Neuronal stem cell (in vitro differentiated cells): Measurements from ENCODE around the gene PTOV1.

Experiments
- DNase-seq: peaks from one replicate; pipeline ENCODE4 v3.0.0-alpha.2; 2013; ENCODE audit warnings: low spot score
- H2AFZ ChIP-seq: one replicate; pipeline ENCODE4 v1.6.1; 2013; ENCODE audit warnings: mild to moderate bottlenecking, low read length, inconsistent platforms
- H2AK5ac ChIP-seq: 2 replicates; pipeline ENCODE4 v1.6.1; 2013; ENCODE audit warnings: low read depth, mild to moderate bottlenecking, inconsistent platforms, low read length, moderate library complexity, mixed read lengths
- H2BK120ac ChIP-seq: 2 replicates; pipeline ENCODE4 v1.6.1; 2013; ENCODE audit warnings: low read depth, mild to moderate bottlenecking, inconsistent platforms, low read length, moderate library complexity, mixed read lengths
- H2BK12ac ChIP-seq: one replicate; pipeline ENCODE4 v1.6.1; 2013; ENCODE audit warnings: low read length, inconsistent platforms
- H2BK15ac ChIP-seq: 2 replicates; pipeline ENCODE4 v1.6.1; 2013; ENCODE audit warnings: mild to moderate bottlenecking, low read length, inconsistent platforms, mixed read lengths
- H2BK5ac ChIP-seq: one replicate; pipeline ENCODE4 v1.6.1; 2013; ENCODE audit warnings: inconsistent platforms, mild to moderate bottlenecking, low read length, moderate library complexity
- H3K14ac ChIP-seq: one replicate; pipeline ENCODE4 v1.6.1; 2013; ENCODE audit warnings: low read length, inconsistent platforms
- H3K18ac ChIP-seq: 2 replicates; pipeline ENCODE4 v1.6.1; 2013; ENCODE audit warnings: low read length, inconsistent platforms
- H3K23ac ChIP-seq: 2 replicates; pipeline ENCODE4 v1.6.1; 2013; ENCODE audit warnings: low read depth, mild to moderate bottlenecking, mixed read lengths, low read length, inconsistent platforms; ENCODE audit not compliant: poor library complexity
- H3K27ac ChIP-seq: replicated peaks from 3 replicates; pipeline ENCODE4 v1.5.1; 2013; ENCODE audit warnings: low read length, inconsistent platforms
- H3K27me3 ChIP-seq, 3 experiments: 2 replicates each; pipeline ENCODE4 v1.6.1; 2013; ENCODE audit warnings: low read length in 3 of 3, mild to moderate bottlenecking in 2 of 3, inconsistent platforms in 1 of 3, low read depth in 1 of 3, mixed read lengths in 1 of 3, moderate library complexity in 1 of 3; ENCODE audit not compliant: control insufficient read depth in 3 of 3, insufficient read depth in 3 of 3
- H3K36me3 ChIP-seq, 2 donors: replicated peaks in 1 of 2; 2 replicates each; pipeline ENCODE4 v1.6.1; 2013; ENCODE audit warnings: low read length in 2 of 2; ENCODE audit not compliant: control insufficient read depth in 2 of 2, insufficient read depth in 2 of 2
- H3K4ac ChIP-seq: 2 replicates; pipeline ENCODE4 v1.6.1; 2013; ENCODE audit warnings: inconsistent platforms, mild to moderate bottlenecking, low read length, moderate library complexity
- H3K4me1 ChIP-seq, 2 donors: 1 replicate in 1 of 2; 2 replicates in 1 of 2; pipeline ENCODE4 v1.6.1; 2013; ENCODE audit warnings: low read length in 2 of 2, low read depth in 1 of 2; ENCODE audit not compliant: control insufficient read depth in 2 of 2, insufficient read depth in 1 of 2
- H3K4me2 ChIP-seq: one replicate; pipeline ENCODE4 v1.6.1; 2013; ENCODE audit warnings: mild to moderate bottlenecking, low read length, inconsistent platforms; ENCODE audit not compliant: insufficient read depth, poor library complexity, severe bottlenecking
- H3K4me3 ChIP-seq, 2 donors: 2 replicates each; pipeline ENCODE4 v1.5.1; 2013; ENCODE audit warnings: low read length in 2 of 2, mild to moderate bottlenecking in 2 of 2, inconsistent platforms in 1 of 2, moderate library complexity in 1 of 2
- H3K79me1 ChIP-seq: one replicate; pipeline ENCODE4 v1.6.1; 2013; ENCODE audit warnings: low read depth, mild to moderate bottlenecking, inconsistent platforms, low read length, moderate library complexity
- H3K9ac ChIP-seq: one replicate; pipeline ENCODE4 v1.6.1; 2013; ENCODE audit warnings: mild to moderate bottlenecking, low read depth, low read length, inconsistent platforms; ENCODE audit not compliant: poor library complexity
- H3K9me3 ChIP-seq, 2 donors: replicated peaks in 1 of 2; 2 replicates each; pipeline versions ENCODE3 to v1.6.1; 2013; ENCODE audit warnings: low read length in 2 of 2, mild to moderate bottlenecking in 2 of 2, inconsistent platforms in 1 of 2, low read depth in 1 of 2, mixed read lengths in 1 of 2, moderate library complexity in 1 of 2; ENCODE audit not compliant: control insufficient read depth in 2 of 2, insufficient read depth in 1 of 2
- H4K8ac ChIP-seq: one replicate; pipeline ENCODE4 v1.6.1; 2013; ENCODE audit warnings: low read depth, mild to moderate bottlenecking, inconsistent platforms, low read length, moderate library complexity
- H4K91ac ChIP-seq: one replicate; pipeline ENCODE4 v1.6.1; 2013; ENCODE audit warnings: low read length, low read depth, mild to moderate bottlenecking, inconsistent platforms; ENCODE audit not compliant: poor library complexity
- WGBS, 2 donors: extraction: QIAGEN DNeasy Blood & Tissue Kit; methylation state at CpG; one replicate each; pipeline ENCODE4 v1.1.7; 2013; ENCODE audit warnings: missing lambda C conversion rate in 2 of 2, mixed read lengths in 1 of 2; ENCODE audit not compliant: insufficient read length in 2 of 2, insufficient replicate concordance in 1 of 2; ENCODE audit errors: extremely low coverage in 2 of 2; 5-methylcytosine and 5-hydroxymethylcytosine counted together

The PTOV1 gene

DNA sequence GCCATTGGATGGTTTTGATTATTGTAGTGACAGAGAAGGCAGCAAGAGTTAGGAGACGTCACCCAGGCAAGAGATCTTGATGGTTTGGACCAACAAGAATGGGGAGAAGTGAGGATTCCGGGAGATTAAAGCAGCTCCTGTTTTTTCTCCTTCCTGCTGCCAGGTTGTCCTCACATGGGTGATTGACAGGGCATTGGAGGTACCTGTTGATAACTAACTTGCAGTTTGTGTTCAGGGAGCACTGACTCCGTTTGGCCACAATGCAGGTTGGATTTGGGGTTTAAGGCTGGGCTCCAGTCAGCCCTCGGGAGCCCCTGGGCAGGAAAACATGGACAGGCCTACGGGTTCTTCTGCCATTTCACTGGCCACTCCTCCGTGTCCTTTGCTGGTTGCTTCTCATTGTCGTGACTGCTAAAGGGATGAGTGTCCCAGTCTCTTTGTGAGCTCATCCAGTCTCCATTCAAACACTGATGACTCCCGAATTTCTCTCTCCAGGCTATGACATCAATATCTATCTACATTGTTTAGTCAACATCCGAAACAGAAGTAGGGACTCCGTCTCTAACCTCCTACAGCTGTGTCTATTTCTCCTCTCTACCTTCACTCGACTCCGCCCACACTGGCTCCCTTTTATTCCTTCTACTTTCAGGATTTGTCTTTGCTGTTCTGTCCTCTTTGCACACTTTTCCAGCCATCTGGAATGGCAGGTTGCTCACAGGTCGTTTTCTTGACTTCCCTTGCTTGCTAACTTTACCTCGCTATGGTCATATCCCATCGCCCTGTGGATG lies 1.3 kb upstream of the PTOV1 start:
- H3K18ac ChIP-seq, result no peak overlapping the region
- H3K4me2 ChIP-seq, result peak overlapping the region; percentile 58
- H2AFZ ChIP-seq, result no peak overlapping the region
- no peak overlapping the region for H3K27ac ChIP-seq
- no peak overlapping the region for H3K4ac ChIP-seq
- H3K27me3 ChIP-seq, result no peaks in the 10 kb centered on the region
- peaks cover 12% of the 10 kb centered on the region for H3K79me1 ChIP-seq
- no peak overlapping the region for H2BK120ac ChIP-seq
- no peak overlapping the region for H3K23ac ChIP-seq
- peak overlapping the region in 1 of 2 donors; percentile 85 for H3K4me3 ChIP-seq
- no peak overlapping the region for H3K9ac ChIP-seq
- H3K14ac ChIP-seq, result no peak overlapping the region
- no peak overlapping the region for H2AK5ac ChIP-seq
- DNase-seq, result no peak
- no peak overlapping the region for H4K91ac ChIP-seq
- no peak overlapping the region for H2BK5ac ChIP-seq
- no peak overlapping the region for H2BK15ac ChIP-seq
- H3K4me1 ChIP-seq, result peaks cover 11 to 17% of the 10 kb centered on the region in 2 donors
- peaks cover 6 to 13% of the 10 kb centered on the region in 2 donors for H3K9me3 ChIP-seq
- H3K36me3 ChIP-seq, result peaks cover 19 to 60% of the 10 kb centered on the region in 2 donors
- no CpG with 5 or more reads among the region's 15 CpGs for WGBS, 2 donors
- no peak overlapping the region for H2BK12ac ChIP-seq
- H4K8ac ChIP-seq, result no peak overlapping the region

DNA sequence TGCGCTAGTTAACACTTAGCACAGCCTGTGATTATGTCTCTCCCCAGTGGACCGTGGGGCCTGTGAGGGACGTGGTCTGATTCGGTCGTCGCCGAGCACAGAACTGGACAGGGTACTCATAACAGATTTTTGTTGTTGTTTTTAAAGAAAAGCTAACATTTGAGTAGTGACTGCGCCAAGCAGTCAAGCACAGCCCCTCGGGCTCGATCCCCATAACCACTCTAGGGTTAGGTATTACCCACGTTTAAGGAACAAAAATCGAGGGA lies 805 bp upstream of the PTOV1 start:
- Histone ChIP-seq H3K79me1 (peaks cover 12% of the 10 kb centered on the region), H4K8ac (no peak overlapping the region), H3K14ac (no peak overlapping the region), H2BK120ac (no peak overlapping the region), H3K27me3 (no peaks in the 10 kb centered on the region), H2BK5ac (no peak overlapping the region), H2AK5ac (no peak overlapping the region), H3K18ac (no peak overlapping the region), H3K36me3 (peaks cover 23 to 66% of the 10 kb centered on the region in 2 donors), H2BK12ac (no peak overlapping the region), H3K4me2 (peak overlapping the region; percentile 58), H3K23ac (no peak overlapping the region), H4K91ac (no peak overlapping the region), H2BK15ac (no peak overlapping the region), H3K27ac (peak overlapping the region; percentile 28), H3K4ac (no peak overlapping the region), H2AFZ (peak overlapping the region; percentile 96), H3K9ac (no peak overlapping the region), H3K4me3 (peak overlapping the region; percentile 65 to 85), H3K9me3 (peaks cover 6 to 13% of the 10 kb centered on the region in 2 donors), H3K4me1 (peaks cover 11 to 17% of the 10 kb centered on the region in 2 donors)
- WGBS, 2 donors, result no CpG with 5 or more reads among the region's 12 CpGs
- no peak for DNase-seq

DNA sequence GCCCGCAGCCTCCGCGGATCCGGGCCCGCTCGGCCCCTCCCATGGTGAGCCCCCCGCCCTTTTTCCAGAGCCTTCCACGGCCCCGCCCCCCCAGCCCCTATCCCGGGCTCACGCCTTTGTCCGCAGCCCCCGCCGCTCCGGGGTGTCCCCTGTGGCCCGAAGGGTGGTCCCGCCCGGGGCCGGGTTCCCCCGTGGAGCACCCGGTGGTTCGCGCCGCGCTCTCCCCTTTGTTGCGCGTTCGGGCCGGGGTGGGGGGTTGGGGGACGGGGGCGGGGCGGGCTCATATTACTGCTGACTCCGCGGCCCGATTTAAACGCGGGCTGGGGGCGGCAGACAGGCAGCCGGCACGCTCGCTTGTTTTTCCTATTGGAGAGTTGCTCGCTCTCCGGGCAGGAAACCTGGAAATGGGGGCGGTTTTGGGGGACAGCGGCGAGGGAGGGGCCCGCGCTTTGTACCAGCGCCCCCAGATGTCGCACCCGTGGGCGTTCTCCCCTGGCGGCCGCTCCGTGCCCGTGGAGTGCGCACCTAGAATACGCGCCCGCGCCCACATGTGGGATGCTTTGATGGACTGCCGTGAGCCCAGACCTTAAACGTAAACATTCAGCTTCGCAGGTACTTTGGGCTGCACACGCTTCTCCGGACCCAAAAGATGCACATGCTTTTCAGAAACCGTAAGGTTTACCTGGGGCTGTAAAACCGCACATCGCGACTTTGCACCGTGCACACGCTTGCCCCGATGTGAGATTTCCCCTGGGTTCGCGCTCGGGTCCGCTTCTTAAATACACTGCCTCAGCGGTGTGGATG lies 699 bp downstream of the PTOV1 start:
- H3K23ac ChIP-seq, result peak overlapping the region; percentile 94
- peak overlapping the region; percentile 85 to 92 for H3K4me3 ChIP-seq
- peak overlapping the region; percentile 93 for H3K18ac ChIP-seq
- H2AFZ ChIP-seq, result peak overlapping the region; percentile 96
- H2BK15ac ChIP-seq, result peak overlapping the region; percentile 63
- H2BK12ac ChIP-seq, result no peak overlapping the region
- H3K4ac ChIP-seq, result no peak overlapping the region
- peaks cover 11 to 17% of the 10 kb centered on the region in 2 donors for H3K4me1 ChIP-seq
- H3K27ac ChIP-seq, result peak overlapping the region; percentile 98
- H3K14ac ChIP-seq, result peak overlapping the region; percentile 59
- H3K79me1 ChIP-seq, result peaks cover 23% of the 10 kb centered on the region
- H4K91ac ChIP-seq, result no peak overlapping the region
- peak overlapping the region; percentile 94 for H3K9ac ChIP-seq
- no peak overlapping the region for H4K8ac ChIP-seq
- peak overlapping the region; percentile 93 for H2AK5ac ChIP-seq
- no peak overlapping the region for H2BK120ac ChIP-seq
- H2BK5ac ChIP-seq, result peak overlapping the region; percentile 96
- peak overlapping the region; percentile 82 for H3K4me2 ChIP-seq
- no peak for DNase-seq
- H3K36me3 ChIP-seq, result peaks cover 37 to 76% of the 10 kb centered on the region in 2 donors
- peaks cover 6 to 13% of the 10 kb centered on the region in 2 donors for H3K9me3 ChIP-seq
- no peaks in the 10 kb centered on the region for H3K27me3 ChIP-seq
- WGBS, 2 donors, result no CpG with 5 or more reads among the region's 78 CpGs

DNA sequence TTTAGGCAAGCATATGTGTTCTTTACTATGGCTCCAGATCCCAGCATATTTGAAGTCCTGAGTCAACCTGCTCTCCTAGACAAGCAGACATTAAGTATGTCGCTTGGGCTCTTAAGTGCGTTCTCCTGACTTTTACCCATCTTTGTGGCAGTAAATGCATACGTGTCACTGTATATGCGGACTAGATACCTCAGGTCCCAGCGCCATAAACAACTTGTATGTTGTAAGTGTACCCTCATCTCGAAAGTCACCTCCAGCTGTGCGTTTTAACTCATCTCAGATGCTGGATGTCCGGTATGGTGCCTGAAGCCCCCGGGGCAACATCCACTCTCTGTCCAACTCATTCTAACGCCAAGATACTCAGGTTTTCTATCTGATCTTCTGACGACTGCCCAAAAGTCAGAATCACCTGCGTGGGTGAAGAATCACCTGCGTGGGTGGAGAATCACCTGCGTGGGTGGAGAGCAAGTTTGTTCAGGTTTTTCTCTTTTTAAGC lies 1.7 kb downstream of the PTOV1 start:
- Histone ChIP-seq H2AFZ (no peak overlapping the region), H3K36me3 (peaks cover 46 to 84% of the 10 kb centered on the region in 2 donors), H2AK5ac (no peak overlapping the region), H3K9me3 (peaks cover 5 to 13% of the 10 kb centered on the region in 2 donors), H3K4me1 (peaks cover 11 to 17% of the 10 kb centered on the region in 2 donors), H3K23ac (no peak overlapping the region), H2BK15ac (no peak overlapping the region), H3K14ac (no peak overlapping the region), H3K4me2 (peak overlapping the region; percentile 82), H3K79me1 (peaks cover 23% of the 10 kb centered on the region), H3K27me3 (no peaks in the 10 kb centered on the region), H3K27ac (no peak overlapping the region), H3K9ac (peak overlapping the region; percentile 14), H3K4me3 (peak overlapping the region; percentile 85), H3K4ac (no peak overlapping the region), H2BK120ac (no peak overlapping the region), H3K18ac (no peak overlapping the region), H2BK5ac (no peak overlapping the region), H2BK12ac (no peak overlapping the region), H4K8ac (no peak overlapping the region), H4K91ac (no peak overlapping the region)
- WGBS, 2 donors, result no CpG with 5 or more reads among the region's 14 CpGs
- no peak for DNase-seq
